ENCODE data around the gene SLC3A2.
A peak's percentile ranks its signal among the peaks of the same experiment; 100 is the strongest.
"Not testable (repeated sequence)": the region's sequence is repeated elsewhere in the genome, so short reads cannot be mapped to it uniquely, and the experiment has no call there.

Gene SLC3A2
- total RNA-seq: 290 to 878 (median 326) reads per million in 4 experiments

DNA sequence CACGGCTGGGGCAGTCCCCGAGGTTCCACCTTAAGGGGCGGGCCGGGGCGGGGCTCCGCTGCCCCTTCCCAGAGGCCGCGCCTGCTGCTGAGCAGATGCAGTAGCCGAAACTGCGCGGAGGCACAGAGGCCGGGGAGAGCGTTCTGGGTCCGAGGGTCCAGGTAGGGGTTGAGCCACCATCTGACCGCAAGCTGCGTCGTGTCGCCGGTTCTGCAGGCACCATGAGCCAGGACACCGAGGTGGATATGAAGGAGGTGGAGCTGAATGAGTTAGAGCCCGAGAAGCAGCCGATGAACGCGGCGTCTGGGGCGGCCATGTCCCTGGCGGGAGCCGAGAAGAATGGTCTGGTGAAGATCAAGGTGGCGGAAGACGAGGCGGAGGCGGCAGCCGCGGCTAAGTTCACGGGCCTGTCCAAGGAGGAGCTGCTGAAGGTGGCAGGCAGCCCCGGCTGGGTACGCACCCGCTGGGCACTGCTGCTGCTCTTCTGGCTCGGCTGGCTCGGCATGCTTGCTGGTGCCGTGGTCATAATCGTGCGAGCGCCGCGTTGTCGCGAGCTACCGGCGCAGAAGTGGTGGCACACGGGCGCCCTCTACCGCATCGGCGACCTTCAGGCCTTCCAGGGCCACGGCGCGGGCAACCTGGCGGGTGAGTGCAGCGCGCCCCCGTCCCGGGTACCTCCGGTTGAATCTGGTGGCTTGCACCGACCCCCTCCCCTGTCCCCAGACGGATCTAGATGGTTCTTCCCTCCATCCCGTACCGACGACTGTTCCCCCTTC, at the start of gene SLC3A2:
Gene SLC3A2, plus strand, starts transcription at position 94 of the 776 bp plus-strand sequence. Its CDS starts 128 bp downstream, at position 222.
- peak; percentile 75 for DNase-seq

DNA sequence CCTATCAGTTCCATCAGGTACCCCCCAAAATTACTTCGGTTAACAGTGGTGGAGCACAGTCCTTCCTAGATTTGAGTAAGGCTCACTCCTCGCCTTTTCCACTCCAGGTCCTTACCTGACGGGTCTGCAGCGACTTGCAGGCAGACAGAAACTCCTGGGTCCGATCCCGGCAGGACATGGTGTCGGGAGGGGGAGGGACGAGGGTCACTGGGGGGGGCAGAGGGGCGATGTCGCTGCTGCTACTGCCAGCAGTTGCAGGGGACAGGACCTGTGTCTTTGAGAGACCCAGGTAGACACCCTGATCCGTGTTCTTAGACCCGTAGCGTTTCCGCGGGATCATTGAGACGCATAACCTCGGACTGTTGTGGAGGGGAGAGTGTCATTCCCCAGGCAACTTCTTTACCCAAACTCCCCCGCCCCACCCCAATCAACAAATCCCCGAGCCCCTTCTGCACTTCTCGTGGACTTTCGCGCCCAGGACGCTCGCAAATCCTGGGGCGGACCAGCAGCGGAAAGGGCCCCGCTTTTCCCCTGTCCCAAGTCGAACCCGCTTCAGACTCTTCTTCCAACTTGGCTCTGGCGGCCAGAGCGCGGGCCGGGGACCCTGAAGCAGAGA, 49.7 kb upstream of the SLC3A2 start:
- no peak for DNase-seq

DNA sequence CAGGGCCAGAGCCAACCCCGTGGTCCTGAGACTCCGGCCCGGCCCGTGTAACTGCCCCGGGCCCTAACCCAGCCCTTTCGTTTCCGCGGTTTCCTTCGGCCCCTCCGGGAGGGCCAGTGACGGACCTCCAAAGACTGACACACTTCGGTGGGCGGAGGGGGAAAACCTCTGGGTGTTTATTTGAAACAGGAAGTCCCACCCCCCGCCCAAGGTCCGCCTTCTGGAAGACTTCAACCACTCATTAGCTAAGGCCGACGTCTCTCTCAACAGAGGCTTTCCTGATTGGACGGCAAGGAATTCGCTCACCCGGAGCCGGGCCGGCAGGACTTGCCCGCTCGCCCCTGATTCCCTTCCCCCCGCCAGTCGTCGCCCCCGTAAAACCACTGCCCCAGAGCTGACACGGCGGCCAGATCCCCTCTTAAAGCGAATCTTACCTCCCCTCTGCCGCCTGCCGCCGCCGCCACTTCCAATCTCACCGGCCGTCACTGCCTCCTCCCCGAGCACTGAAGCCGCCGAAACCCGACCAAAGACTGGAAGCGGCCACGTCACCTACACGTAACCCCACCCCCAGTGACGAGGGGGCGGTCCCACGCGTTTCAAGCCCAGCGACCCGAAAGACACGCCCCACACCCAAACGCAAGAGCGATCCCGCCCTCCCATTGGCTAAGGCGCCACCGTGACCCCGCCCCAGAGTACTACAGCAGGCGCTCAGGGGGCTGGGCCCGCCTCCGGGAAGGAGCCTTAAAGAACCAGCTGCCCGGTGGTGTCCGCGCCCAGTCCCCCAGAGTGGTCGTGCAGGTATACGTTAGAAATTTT, 49.0 kb upstream of the SLC3A2 start, which contains the start of gene STX5:
Gene STX5, minus strand, starts transcription at position 532 of the 816 bp plus-strand sequence. CDS start 808 bp downstream, outside the sequence.
- DNase-seq: peak; percentile 100

DNA sequence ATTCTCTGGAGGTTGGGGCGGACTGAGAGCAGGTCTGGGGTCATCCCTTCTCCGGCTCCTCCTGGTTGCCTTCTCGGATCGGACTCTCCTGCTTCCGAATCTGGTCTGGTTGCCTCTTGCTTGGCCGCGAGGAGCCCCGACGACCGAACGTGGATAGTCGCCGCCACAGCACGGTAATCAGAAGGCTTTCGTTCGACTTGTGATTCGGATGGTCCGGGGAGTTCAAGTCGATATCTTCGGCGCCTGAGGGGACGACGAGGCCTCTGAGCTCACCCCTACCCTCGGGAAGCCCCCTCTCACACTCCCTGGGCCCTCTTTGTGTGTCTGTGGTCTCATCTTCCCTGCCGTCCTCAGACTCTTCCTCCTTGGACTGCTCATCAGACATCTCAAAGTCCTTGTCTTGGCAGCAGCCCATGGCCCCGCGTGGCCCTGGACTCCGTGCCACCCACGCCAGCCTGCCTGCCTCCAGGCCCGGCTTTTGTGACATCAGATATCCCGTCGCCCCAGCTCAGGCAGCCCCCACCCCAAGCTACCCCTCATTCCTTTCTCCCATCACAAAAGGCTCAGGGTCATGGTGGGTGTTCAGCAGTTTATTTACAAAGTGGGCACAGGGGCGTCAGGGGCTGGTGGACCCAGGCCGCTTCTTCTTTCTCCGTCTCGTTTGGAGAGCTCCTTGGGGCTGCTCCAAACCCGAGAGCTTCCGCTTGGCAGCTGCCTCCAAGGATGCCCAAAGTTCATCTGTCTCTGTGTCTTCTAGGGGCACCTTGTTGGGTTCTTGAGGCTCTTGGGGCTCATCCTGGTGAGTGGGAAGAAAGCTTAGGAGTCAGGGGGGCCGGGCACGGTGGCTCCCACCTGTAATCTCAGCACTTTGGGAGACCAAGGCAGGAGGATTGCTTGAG, 48.1 kb upstream of the SLC3A2 start, which contains the start of gene TEX54:
Gene TEX54, minus strand, starts transcription at position 506 of the 899 bp plus-strand sequence.
- DNase-seq: no peak

DNA sequence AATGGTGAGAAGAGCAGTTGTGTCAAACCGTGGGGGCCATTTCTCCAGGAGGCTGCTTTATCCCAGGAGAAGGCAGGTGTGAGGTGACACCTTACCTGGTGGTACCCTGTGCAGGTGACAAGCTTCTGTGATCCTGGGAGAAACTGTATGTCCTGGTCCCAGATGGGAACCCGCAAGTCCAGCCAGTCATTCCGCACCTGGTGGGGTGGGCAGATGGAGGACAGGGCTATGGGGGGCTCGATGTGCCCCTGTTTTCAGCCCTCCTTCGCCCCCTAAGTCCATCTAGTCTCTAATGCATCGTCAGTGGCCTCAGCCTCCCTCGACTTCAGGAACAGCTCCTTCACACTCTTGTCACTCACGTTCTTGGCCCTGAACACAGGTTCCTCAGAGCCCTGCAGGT, 45.4 kb upstream of the SLC3A2 start:
- DNase-seq: no peak

DNA sequence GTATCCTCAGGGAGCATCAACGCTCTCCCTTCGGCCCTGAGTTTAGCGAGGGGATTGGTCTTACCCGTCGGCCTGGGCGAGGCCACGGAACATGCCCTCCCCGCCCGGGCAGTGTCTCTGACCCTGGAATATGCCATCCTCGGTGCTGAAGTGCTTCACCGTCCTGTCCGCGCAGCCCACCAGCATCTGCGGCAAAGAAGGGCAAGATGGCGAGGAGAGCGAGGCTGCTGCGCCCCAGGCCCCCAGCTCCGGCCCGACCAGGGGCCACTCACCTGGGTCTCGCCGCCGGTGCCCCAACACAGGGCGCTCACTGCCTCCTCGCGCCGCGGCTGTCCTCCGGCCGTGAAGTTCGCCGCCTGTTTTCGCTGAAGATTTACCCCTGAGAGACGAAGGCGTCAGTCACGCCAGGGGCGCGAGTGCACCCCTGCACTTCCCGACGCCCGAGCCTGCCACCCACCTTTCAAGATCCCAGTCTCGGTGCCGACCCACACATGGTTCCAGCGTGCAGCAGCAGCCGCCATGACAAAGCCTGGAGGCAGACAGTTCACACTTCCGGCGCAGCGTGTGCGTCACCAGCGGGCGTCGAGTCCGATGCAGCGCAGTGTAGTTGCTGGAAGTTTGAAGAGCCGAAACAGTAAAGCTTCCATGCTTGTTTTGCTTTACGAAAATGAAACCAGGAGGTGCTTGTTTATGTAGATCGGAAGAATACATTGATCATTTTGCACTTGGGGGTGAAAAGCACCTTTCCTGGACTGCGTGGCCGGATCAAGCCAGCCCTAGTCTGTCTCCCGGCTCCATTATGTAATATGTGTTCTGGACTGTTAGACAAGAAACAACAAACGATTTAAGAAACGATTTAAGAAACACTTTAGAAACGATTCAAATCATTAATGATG, 41.4 kb upstream of the SLC3A2 start, which contains the start of gene WDR74:
Gene WDR74, minus strand, starts transcription at position 541 of the 896 bp plus-strand sequence. Its CDS starts 20 bp downstream, at position 521.
- peak; percentile 82 for DNase-seq

DNA sequence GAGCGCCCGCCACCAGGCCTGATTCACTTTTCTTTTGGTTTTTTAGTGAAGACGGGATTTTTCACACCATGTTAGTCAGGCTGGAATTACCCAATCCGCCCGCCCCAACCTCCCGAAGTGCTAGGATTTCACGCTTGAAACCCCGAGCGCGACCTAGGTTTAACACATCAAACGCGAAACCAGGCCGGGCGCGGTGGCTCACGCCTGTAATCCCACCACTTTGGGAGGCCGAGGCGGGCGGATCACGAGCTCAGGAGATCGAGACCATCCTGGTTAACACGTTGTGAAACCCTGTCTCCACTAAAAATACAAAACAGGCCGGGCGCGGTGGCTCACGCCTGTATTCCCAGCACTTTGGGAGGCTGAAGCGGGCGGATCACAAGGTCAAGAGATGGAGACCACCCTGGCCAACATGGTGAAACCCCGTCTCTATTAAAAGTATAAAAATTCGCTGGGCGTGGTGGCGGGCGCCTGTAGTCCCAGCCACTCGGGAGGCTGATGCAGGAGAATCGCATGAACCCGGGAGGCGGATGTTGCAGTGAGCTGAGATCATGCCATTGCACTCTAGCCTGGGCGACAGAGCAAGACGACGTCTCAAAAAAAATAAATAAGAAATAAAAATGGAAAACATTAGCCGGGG, 39.9 kb upstream of the SLC3A2 start:
- DNase-seq: peak; percentile 69

DNA sequence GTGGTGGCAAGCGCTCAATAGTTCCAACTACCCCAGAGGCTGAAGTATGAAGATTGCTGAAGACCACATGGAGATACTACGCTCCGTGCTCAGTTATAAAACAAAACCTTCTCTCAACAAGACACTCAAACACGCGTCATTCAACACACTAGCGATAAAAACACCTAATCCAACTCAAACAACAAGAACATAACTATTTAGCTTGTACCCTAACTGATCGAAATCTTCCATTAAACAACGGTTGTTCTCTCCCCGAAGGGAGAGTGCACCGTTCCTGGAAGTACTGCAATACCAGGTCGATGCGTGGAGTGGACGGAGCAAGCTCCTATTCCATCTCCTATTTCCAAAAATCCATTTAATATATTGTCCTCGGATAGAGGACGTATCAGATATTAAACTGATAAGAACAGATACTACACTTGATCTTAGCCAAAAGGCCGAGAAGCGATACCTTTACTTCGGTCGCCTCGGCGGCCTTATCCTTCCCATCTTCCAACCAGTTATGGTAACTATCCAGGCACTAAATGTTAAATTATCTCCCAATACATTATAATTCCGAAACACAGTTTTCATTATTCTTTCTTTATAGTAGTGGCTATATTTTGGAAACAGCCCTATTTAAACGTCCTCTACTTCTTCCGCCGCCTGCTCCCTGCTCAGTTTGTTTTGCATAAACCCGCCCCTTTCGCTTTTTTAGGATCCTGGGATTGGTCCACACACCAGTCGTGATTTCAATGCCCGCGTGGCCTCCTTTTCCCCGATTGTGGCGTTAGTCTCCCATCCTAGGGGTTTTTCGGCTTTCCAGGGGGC, 39.1 kb upstream of the SLC3A2 start:
- peak; percentile 77 for DNase-seq

DNA sequence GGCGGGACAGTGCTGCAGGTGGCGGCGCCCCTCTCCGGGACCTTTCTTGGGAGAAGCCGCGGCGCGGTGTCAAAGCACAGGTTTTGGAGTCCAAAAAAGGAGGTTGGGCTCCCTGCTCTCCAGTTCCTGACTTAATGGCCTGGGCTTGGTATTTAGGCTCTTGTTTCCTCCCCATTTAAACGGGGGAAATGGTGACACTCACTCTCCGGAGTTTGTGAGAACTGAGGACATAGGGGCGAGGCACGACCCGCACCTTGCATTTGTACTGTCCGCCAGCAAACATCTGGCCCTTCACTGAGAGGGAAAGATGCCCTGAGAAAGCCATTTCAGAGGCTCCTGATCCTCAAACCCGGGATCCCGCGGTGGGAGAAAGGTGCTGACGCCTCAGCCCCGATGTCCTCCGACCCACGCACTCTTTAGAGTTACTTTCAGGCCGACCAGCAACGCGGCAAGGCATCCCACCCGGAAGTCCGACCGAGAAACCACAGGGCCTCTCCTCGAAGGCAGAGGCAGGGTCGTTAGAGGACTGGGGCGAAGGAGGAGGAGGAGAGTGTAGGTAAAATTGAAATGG, 38.4 kb upstream of the SLC3A2 start:
- DNase-seq: peak; percentile 15

DNA sequence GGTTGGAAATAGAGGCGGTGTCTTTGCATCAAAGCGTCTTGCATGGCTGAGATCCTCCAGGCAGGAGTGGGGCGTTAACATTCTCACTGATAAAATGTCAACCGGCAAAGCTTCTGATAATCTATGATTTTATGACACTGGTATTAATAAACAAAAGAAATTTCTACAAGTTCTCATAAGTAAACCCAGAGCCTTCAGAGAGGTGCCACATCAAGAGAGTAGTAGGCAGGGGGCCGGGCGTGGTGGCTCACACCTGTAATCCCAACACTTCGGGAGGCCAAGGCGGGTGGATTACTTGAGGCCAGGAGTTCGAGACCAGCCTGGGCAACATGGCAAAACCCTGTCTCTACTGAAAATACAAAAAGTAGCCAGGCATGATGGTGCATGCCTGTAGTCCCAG, 37.8 kb upstream of the SLC3A2 start:
- DNase-seq: not testable (repeated sequence)

DNA sequence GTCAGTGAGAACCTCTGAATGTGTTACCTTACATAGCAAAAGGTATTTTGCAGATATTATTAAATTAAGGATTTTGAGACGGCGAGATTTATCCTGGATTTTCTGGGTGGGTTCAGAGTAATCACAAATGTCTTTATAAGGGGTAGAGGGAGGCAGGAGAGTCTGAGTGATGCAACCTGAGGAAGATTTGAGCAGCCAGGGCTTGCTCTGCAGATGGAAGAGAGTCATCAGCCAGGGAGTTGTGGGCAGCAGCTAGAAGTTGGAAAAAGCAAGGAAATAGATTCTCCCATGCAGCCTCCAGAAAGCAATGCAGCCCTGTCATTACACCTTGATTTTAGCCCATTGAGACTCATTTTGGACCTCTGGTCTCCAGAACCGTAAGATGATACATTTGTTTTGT, 37.2 kb upstream of the SLC3A2 start:
- DNase-seq: no peak

DNA sequence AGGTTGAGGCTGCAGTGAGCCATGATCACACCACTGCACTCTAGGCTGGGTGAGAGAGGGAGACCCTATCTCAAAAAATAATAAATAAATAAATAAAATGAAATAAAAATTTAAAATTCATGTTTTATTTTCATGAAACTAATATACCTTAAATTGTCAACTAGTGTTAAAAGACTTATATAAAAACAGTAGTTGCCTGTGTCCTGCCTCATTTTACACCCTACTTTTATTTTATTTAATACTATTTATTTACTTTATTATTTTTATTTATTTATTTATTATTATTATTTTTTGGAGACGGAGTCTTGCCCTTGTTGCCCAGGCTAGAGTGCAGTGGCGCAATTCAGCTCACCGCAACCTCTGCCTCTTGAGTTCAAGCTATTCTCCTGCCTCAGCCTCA, 36.5 kb upstream of the SLC3A2 start:
- DNase-seq: no peak

DNA sequence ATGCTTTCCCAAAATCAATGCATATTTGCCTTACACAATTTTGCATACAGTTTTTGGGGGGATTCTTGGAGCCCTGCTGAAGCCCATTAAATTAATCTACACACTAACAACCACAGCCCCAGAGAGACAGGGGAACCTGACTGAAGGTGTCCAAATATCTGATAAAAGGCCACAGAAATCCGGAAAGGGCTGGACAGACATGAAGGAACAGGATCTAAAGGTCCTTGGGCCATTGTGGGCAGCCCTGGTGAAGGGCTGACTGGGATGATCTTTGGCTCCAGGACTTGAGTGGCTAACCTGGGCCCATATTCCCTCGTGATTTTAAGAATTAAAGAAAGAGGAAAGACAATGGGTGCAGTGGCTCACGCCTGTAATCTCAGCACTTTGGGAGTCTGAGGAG, 34.5 kb upstream of the SLC3A2 start:
- no peak for DNase-seq

DNA sequence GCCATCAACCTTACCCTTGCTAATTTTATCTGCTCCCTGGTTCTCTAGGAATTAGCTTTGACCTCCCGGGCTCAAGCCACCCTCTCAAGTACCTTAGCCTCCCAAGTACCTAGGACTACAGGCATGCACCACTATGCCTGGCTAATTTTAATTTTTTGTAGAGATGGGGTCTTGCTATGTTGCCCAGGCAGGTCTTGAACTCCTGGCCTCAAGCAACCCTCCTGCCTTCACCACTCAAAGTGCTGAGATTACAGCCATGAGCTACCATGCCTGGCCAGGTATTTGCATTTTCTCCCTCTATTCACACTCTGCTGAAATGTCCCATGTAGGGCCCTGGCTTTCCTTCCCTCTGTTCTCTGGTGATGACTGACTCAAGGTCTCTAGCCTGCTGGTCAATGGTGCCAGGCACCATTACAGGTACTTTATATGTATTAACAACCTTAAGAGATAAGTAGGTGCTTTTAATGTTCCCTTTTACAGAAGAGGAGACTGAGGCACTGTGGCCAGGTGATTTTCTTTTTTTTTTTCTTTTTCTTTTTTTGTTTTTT, 32.9 kb upstream of the SLC3A2 start:
- DNase-seq: no peak

DNA sequence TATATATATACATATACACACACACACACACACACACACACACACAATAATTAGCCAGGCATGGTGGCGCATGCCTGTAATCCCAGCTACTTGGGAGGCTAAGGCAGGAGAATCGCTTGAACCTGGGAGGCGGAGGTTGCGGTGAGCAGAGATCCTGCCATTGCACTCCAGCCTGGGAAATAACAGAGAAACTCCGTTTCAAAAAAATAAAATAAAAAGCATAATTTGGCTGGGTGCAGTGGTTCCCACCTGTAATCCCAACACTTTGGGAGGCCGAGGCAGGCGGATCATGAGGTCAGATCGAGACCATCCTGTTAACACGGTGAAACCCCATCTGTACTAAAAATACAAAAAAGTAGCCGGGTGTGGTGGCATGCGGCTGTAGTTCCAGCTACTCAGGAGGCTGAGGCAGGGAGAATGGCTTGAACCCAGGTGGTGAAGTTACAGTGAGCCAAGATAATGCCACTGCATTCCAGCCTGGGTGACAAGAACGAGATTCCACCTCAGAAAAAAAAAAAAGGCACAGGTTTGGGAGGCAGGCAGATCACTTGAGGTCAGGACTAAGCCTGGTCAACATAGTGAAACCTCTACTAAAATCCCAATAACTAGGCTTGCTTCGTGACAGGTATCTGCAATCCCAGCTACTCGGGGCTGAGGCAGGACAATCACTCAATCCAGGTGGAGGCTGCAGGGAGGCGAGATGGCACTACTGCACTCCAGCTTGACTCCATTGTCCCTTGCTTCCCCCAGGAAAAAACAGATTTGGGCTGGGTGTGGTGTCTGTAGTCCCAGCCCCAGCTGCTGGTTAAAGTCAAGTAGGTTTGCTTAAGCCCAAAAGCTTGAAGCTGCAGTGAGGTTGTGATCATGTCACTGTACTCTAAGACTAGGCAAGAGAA, 29.5 kb upstream of the SLC3A2 start:
- no peak for DNase-seq

DNA sequence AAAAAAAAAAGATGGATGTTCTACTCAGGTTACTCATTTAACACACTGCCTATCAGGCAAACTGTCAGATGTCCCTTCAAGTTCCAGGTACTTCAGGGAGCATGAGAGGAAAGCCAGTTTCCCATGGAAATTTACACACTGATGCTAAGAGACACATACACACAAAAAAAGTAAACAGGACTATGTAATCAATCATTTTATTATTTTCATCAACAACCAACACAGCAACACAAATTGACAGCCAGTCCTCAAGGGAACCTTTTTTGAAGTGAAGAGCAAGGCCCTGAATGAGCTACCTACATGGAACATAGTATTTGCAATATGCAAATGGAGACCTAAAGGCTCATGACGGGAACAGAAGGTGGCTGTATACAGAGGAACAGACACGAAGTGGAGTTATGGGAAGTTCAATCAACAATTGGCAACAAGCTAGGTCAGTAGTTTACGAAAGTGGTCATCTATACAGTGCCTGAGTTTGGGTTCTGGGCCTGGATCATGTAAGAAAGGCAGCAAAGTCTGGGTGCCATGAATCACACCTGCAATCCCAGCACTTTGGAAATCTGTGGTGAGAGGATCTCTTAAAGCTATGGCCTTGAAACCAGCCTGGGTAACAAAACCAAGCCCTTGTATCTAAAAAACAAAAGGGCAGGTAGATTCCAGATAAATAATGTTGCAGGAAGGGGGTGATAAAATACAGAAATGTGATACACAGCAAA, 28.7 kb upstream of the SLC3A2 start:
- DNase-seq: no peak
